Measurements from ENCODE around the gene POLR1A. TPM values are rescaled to one million over a fixed set of nuclear protein-coding genes. Genes with fewer than 3 reads are reported as not detected.

POLR1A gene
- total RNA-seq, 4 donors from 2014 or later = 17.5 to 56.3 (median 24.6) TPM

DNA sequence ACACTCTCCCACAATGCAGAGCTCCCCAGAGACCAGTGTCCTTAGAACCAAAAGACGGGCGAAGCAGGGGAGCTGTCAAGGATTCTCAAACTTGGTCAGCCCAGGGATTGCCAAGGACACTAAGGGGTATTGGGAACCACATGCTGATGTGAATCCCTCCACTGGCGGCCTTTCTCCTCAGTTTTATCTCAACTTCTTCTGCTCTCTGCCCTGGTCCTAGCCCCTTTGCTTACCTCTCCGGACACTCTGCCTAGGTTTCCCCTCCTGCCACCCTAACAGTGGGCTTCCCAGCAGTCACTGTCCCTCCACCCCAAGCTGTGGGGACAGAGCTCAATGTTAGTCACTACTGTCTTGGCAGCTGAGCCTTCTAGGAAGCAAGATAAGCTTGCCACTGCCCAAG, 61.1 kb downstream of the POLR1A start:
- TF ChIP-seq, protein P1, sequence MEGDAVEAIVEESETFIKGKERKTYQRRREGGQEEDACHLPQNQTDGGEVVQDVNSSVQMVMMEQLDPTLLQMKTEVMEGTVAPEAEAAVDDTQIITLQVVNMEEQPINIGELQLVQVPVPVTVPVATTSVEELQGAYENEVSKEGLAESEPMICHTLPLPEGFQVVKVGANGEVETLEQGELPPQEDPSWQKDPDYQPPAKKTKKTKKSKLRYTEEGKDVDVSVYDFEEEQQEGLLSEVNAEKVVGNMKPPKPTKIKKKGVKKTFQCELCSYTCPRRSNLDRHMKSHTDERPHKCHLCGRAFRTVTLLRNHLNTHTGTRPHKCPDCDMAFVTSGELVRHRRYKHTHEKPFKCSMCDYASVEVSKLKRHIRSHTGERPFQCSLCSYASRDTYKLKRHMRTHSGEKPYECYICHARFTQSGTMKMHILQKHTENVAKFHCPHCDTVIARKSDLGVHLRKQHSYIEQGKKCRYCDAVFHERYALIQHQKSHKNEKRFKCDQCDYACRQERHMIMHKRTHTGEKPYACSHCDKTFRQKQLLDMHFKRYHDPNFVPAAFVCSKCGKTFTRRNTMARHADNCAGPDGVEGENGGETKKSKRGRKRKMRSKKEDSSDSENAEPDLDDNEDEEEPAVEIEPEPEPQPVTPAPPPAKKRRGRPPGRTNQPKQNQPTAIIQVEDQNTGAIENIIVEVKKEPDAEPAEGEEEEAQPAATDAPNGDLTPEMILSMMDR (IDR thresholded peaks at IDR 0.05) = no peak
- DNase-seq (ENCODE audit: low spot score) (no peak), ATAC-seq (ENCODE audit: low FRiP score) (no peak)

DNA sequence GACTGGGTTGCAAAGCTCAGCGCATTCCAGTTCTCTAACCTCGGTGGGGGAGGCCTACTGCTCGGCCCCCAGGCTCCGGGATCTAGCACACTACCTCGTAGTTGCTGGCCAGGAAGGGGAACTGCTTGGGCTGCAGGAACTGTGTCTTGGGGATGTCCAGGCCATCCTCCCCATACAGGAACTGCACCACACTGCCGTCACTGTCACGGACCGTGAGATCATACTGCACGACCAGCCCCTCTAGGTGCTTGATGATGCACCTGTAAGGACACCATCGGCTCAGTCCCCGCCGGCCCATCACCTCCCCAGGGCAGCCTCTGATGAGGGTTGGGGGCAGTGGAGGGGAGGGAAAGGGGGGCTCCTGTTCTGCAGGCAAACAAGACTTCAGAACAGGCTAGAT, 61.6 kb downstream of the POLR1A start:
- ATAC-seq (ENCODE audit: low FRiP score) (no peak), DNase-seq (ENCODE audit: low spot score) (peak; percentile 14)
- TF ChIP-seq, protein P1 (IDR thresholded peaks at IDR 0.05) = no peak

- ATAC-seq (ENCODE audit: low FRiP score) (no peak), DNase-seq (ENCODE audit: low spot score) (peak; percentile 8)
- TF ChIP-seq, protein P1 (IDR thresholded peaks at IDR 0.05) = no peak
Observed at GRCh38 chr2:86042256-86043168, 63.2 kb downstream of the POLR1A start.

DNA sequence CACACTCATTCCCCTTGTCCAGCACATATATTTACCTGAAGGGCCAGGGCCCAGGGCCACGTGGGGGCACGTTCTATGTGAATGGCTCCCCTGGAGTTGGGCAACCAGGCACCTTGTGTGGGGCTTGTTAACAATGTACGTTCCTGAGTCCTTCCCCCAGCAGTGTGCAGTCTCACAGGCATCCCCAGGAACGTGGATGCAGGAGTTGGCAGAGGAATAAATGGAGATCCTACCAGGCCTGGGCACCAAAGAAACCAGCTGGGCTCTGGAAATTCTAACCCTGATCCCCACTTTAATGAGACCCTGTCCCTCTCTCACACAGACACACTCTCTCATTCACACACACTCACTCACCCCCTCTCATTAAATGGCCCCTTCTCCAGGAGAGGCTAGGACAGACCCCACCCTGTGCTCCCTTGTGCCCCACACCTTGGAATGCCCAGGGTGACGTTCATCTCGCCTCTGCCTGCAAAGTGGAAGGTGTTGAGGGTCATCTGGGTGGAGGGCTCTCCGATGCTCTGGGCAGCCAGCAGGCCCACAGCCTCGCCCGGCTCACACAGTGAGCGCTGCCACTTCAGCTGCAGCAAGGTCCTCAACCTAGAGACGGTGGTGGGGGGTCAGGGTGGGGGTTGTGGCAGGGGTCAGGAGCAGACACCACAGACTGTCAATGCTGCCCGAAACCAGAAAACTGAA, 65.6 kb downstream of the POLR1A start:
- peak; percentile 17 for DNase-seq (ENCODE audit: low spot score)
- no peak for ATAC-seq (ENCODE audit: low FRiP score)
- TF ChIP-seq, protein P1 (IDR thresholded peaks at IDR 0.05) = no peak

DNA sequence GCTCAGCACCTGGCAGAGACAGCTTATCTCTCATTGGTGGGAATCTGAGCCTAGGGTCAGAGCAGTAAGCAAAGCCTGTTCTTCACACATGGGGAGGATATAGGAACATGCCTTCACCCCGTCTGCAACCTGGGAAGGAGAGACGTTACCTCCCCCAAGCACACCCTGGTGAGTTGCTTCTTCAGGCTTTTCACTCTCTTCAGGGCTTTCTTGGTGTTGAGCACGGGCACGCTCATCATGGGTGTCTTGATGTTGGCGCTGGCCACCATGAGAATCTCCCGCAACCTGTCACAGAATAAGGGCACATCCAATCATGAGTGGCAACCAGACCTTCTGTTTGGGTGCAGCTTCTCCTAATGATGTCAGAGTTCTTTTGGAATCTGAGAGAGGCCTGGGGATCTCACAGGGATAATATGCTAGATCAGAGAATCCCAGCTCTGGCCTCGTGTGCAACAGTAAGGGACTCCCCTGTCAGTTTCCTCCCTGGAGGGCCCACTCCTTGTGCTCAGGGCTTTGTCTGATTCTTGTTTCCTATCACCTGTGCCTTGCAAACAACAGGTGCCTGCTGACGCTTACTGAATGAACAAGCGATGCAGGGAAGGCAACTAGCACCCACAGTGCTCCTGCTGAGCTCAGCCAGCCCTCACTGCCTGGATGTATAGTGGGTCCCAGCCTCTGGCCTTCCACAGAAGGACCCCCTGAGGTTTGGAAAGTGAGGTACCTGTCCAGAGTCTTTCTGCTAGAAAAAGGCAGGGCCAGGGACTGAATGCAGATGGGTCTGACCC, 66.3 kb downstream of the POLR1A start:
- TF ChIP-seq, protein P1 (IDR thresholded peaks at IDR 0.05) = no peak
- DNase-seq (ENCODE audit: low spot score) = peak; percentile 10
- no peak for ATAC-seq (ENCODE audit: low FRiP score)

- TF ChIP-seq, protein P1 (IDR thresholded peaks at IDR 0.05) = no peak
- no peak for ATAC-seq (ENCODE audit: low FRiP score)
Observed at GRCh38 chr2:86038291-86039081, 67.2 kb downstream of the POLR1A start.

More at GRCh38 chr2:86038291-86039081, 67.2 kb downstream of the POLR1A start:
- DNase-seq (ENCODE audit: low spot score) = peak; percentile 22

Measured in omental fat pad (tissue), 4 donors.